AG09319 (cell line): ENCODE measurements around the gene SKA1.
"Not testable (repeated sequence)": the region's sequence is repeated elsewhere in the genome, so short reads cannot be mapped to it uniquely, and the experiment has no call there.

ENCODE experiments used
- DNase-seq: peaks from one replicate; pipeline ENCODE4 v3.0.0-alpha.2; 2010; ENCODE audit warnings: low read depth; ENCODE audit errors: extremely low read depth
- TF ChIP-seq, protein P1 (sequence below): IDR thresholded peaks from 2 replicates; pipeline ENCODE4 v1.5.1; 2011; ENCODE audit warnings: low read depth, mild to moderate bottlenecking, inconsistent platforms, low read length, moderate library complexity

SKA1 gene

DNA sequence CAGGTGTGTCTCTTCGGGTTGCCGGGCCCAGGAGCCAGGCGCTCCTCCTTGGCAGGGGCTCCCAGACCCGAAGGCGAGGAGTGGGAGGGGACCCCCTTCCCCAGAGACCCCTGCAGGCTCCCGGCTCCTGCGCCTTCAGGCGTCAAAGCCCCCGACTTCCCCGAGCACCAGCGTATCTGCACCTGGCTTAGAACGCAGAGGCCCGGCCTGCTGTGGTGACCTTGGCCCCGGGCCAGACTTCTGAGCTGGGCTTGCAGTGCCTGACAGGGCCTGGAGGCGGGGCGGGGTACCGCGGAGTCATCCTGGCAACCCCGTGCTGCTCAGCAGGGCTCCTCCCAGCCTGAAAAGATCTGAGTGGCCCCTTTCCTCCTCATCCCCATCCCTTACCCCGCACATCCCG lies 27.0 kb downstream of the SKA1 start:
- TF ChIP-seq, protein P1, sequence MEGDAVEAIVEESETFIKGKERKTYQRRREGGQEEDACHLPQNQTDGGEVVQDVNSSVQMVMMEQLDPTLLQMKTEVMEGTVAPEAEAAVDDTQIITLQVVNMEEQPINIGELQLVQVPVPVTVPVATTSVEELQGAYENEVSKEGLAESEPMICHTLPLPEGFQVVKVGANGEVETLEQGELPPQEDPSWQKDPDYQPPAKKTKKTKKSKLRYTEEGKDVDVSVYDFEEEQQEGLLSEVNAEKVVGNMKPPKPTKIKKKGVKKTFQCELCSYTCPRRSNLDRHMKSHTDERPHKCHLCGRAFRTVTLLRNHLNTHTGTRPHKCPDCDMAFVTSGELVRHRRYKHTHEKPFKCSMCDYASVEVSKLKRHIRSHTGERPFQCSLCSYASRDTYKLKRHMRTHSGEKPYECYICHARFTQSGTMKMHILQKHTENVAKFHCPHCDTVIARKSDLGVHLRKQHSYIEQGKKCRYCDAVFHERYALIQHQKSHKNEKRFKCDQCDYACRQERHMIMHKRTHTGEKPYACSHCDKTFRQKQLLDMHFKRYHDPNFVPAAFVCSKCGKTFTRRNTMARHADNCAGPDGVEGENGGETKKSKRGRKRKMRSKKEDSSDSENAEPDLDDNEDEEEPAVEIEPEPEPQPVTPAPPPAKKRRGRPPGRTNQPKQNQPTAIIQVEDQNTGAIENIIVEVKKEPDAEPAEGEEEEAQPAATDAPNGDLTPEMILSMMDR = no peak
- no peak for DNase-seq

- not testable (repeated sequence) for DNase-seq
Observed at GRCh38 chr18:50404752-50405581, 30.1 kb downstream of the SKA1 start.

GRCh38 chr18:50405582-50406271 lies 30.9 kb downstream of the SKA1 start:
- no peak for DNase-seq
- TF ChIP-seq, protein P1 = no peak

- no peak for DNase-seq
- TF ChIP-seq, protein P1 = no peak
Observed at GRCh38 chr18:50409236-50409635, 34.4 kb downstream of the SKA1 start.

DNA sequence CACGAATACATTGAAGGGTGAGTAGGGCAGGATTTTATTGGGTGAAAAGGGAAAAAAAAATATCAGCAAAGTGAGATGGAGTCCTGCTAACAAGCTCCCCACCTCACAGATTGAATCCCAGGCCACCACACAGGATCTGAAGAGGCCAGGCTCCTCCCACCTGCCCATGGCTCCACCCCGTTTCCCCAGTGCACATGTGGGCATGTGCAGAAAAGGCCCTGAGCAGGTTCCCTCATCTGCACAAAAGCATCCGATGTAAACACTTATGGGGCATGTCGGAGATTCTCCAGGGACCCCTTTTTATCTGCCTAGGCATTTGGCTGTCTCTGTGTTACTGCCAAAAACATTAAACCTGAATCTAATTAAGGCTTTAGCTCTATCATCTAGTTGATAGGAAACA lies 35.2 kb downstream of the SKA1 start:
- DNase-seq = no peak
- TF ChIP-seq, protein P1 = no peak

DNA sequence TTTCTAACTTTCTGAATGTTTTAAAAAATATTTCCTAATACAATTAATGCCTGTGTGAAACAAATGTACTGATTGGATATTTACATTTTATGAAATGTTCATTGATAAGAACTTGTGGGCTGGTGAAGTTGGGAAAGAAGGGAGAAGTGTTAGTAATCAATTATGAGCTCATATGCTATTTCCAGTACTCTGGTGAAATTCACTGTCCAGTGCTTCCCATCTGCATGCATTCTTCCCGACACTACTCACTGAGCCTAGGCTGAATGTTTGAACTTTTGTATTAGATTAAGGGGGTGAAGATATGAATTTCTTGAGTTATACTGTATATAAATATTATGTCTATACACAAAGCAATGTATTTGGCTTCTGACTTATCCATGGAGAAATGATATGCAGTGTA lies 36.0 kb downstream of the SKA1 start:
- no peak for DNase-seq
- TF ChIP-seq, protein P1 = no peak

DNA sequence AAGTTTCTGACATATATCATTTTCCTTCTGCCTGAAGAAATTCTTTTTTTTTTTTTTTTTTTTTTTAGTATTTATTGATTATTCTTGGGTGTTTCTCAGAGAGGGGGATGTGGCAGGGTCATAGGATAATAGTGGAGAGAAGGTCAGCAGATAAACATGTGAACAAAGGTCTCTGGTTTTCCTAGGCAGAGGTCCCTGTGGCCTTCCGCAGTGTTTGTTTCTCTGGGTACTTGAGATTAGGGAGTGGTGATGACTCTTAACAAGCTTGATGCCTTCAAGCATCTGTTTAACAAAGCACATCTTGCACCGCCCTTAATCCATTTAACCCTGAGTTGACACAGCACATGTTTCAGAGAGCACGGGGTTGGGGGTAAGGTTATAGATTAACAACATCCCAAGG lies 42.0 kb downstream of the SKA1 start:
- DNase-seq = not testable (repeated sequence)

GRCh38 chr18:50417705-50418104 lies 42.9 kb downstream of the SKA1 start:
- DNase-seq = not testable (repeated sequence)

GRCh38 chr18:50418650-50419049 lies 43.8 kb downstream of the SKA1 start:
- TF ChIP-seq, protein P1 = no peak
- DNase-seq = no peak
